ENCODE results near the gene TAOK1. TPM values are rescaled to one million over a fixed set of nuclear protein-coding genes. Genes with fewer than 3 reads are reported as not detected.

Gene TAOK1
- 165 TPM for total RNA-seq

DNA sequence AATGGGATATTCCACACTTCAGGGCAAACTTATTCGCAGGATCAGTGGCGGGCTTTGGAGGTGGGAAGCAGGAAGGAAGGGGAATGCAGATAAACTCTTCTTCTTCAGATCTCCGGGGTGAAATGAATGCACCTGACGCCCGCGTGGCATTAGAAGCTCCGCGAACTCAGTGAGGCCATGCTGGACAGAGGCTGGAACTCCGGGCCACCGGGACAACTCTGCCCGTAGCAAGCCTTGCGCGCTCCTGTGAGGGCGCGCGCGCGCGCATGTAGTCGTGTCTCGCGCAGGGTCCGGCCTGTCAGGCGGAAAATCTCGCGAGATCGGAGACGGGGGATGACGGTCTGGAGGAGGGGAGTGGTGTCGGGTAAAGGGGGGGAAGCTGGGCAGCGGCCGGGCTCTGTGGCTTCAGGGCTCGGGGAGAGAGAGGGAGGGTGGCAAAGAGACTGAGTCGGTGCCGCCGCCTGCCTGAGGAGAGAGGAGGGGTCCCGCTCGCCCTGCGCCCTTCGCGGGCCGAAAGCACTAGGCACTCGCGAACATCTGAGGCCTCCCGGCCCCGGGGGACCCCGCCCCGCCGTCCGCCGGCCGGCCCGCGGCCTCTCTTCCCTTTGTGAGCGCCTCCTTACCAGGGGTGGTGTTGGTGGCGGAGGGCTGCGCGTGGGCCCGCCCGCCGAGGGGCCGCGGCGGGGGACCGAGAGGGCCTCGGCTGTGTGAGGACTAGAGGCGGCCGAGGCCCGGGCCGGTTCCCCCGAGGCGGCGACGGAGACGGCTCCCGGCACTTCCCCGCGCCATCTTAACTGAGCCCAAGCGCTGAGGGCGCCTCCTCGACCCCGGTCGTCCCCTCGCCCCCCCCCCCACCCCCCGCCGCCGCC is at the start of gene TAOK1:
TSS of gene TAOK1 (plus strand) at position 382 of the 869 bp plus-strand sequence. CDS start 61,186 bp downstream, outside the sequence.

DNA sequence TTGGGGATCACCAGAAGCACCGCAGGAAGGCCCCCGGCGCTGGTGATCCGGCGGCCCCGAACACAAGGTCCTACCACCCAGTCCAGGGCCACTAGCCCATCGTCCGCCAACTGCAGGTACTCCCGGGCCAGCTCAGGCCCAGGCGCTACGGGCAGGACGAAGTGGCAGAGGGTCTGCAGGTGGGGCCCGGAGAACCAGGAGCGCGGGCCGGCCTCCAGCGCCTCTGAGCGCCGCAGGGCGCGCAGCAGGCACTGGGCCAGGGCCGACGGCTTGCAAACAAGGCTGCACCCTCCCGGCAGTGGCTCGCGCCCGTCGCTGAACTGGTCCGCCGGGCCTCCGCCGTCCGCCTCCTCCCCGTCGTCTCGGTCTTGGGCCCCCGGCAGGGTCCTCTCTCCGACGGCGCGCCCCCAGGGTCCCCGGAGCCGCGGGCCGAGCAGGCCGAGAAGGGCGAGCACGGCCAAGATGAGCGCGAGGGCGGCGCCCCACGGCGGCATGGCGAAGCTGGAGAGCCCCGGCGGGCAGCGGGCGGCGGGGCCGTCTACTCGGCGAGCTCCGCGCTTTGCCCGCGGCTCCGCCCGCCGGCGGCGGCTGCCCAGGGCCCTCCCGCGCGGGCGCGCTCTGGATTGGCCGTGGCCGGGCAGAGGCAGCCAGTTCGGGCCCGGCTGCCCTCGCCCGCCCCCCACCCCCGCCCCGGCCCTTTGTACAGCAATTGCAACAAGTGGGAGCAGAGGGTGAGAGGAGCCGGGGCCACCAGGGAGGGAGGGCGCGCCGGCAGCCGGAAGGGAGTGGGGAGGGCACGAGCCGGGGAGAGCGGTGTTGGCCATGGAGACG is 176.5 kb downstream of the TAOK1 start, which contains the start of gene ABHD15:
TSS of gene ABHD15 (minus strand) at position 565 of the 831 bp plus-strand sequence. CDS start at position 494, 71 bp downstream.

DNA sequence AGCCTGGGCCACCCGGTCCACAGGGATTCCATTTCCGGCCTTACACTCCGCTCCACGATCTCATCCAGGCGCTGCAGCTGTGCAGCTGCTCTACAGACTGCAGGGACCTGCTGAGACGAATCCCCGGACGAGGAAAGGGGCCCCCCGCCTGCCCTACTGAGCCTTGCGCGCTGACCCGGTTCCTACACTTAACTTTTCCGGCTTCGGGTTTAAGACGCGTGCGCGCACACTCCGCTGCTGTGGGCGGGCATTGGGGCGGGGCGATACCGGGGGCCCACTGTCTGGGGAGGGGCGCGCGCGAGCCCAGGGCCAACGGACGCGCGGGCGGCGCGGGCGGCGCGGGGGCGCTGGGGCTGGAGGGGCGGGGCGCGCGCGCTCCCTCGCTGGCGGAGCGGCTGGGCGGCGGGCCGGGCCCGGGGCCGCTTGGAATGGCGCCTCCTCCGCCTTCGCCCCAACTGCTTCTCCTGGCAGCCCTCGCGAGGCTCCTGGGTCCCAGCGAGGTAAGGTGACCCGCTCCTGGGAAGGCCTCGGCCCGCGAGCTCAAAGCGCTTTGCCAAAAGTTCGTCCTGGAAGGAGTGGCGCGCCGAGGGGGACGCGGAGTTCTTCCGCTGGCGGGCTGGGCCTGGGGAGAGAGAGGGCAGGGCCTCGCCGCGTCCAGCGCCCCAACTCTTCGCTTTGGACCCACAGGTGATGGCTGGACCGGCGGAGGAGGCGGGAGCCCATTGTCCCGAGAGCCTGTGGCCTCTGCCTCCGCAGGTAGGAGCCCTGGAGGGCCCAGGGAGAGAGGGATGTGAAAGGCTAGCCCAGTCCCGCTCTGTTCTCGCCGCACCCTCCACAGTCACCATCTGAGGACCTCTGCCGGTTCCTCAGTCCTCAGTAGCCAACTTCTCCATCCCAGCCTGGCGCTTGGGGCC is 178.4 kb downstream of the TAOK1 start, which contains the start of gene TP53I13:
TSS of gene TP53I13 (plus strand) at position 371 of the 914 bp plus-strand sequence. CDS start at position 429, 58 bp downstream.

DNA sequence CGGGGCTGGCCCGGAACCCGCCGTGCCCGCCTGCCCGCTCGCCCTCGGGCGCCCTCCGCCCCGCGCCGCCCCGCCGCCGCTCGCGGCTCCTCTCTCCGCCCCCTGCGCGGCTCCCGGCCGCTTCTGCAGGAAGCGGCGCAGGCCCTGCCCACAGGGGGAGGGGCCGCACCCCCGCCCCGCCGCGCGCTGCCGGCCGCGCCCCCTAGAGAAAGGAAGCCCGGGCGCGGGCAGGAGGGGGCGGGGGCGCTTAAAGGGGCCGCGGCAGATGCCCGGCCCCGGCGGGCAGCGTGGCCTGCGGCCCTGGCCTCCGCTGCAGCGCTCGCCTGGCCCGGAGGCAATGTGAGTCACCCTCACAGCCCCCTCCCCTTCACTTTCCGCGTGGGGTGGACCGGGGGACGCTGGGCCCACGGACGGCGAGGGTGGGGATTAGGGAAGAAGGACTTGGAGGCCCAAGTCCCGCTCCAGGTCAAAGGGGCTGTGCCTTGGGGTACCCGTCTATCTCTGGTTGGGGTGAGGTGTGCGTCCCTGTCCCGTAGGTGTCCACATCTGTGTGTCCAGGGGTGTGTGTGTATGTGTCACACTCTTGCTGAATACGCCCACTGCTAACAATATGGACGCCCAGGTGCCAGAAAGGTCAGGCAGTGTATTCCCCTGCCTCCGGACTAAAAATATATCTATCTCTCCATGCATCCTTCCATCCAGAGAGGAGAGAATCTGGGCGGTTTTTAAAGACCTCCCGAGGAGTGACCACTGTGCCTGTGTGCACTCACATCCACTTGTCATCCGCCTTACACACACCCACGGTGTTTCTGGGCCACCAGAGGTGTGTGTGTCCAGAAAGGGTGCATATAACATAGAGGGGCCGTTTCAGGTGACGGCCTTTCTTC is 199.6 kb downstream of the TAOK1 start, which contains the start of gene GIT1:
TSS of gene GIT1 (minus strand) at position 125 of the 887 bp plus-strand sequence. CDS start 270 bp downstream, outside the sequence.

DNA sequence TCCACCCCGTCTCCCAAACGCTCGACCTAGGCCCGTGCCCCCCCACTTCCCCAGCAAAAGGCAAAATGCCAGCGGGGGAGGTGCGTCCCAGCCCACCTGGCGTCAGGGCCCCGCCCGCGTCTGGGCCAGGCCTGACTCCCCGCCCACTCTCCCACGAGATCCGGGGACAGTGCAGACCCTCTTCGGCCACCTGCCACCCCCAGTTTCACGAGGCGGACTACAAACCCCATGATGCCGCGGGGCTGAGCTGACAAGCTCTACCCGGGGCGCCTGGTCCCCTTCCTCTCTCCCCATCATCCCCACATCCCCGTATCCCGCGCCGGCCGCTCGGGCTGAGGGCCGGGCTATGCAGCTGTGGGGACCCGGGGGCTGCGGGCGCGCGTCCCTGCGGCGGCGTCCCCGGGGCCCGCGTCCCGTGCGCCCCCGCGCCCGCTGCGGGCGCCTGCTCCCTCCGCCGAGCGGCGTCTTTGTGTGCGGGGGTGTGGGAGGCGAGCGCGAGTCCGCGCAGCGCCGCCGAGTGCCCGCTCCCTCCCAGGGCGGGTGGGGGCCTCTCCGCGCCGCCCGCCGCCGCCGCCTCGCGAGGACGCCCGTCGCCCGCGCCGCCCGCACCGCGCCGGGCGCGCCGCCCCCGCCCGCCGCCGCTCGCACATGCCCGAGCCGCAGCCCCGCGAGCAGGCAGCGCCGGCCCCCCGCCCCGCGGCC is 202.8 kb downstream of the TAOK1 start, which contains the start of gene ANKRD13B:
TSS of gene ANKRD13B (plus strand) at position 283 of the 702 bp plus-strand sequence. CDS start 490 bp downstream, outside the sequence.

Small RNA genes within 50 kb of the gene (small RNA-seq; reads per million reads assigned to genes)
- gene RNU4-34P (not detected), gene RNU6-1034P (not detected), gene RNU6-711P (not detected)

Other genes with a start within 250 kb of the TAOK1 start
- gene MYO18A, start 210.0 kb upstream of the TAOK1 start, total RNA-seq, result 70.8 TPM
- not detected for gene CRYBA1, start 143.5 kb upstream of the TAOK1 start, total RNA-seq
- 61.4 TPM for gene NUFIP2, start 96.2 kb upstream of the TAOK1 start, total RNA-seq
- gene ABHD15, start 176.7 kb downstream of the TAOK1 start, total RNA-seq, result 1.2 TPM
- gene TP53I13, start 178.3 kb downstream of the TAOK1 start, total RNA-seq, result 7.6 TPM
- gene GIT1, start 199.3 kb downstream of the TAOK1 start, total RNA-seq, result 41.1 TPM
- 26.1 TPM for gene ANKRD13B, start 202.8 kb downstream of the TAOK1 start, total RNA-seq
- gene CORO6, start 232.5 kb downstream of the TAOK1 start, total RNA-seq, result 5.1 TPM